ENCODE data around the gene SLC9A3.

Gene SLC9A3

GRCh38 chr5:568809-569208 is 44.6 kb upstream of the SLC9A3 start:
- Histone ChIP-seq H3K9ac (ENCODE audit: low read length) (no peak overlapping the region), H3K79me2 (ENCODE audit: insufficient read depth, low read length) (no peaks in the 10 kb centered on the region), H3K27ac (ENCODE audit: low read depth, low read length, poor library complexity, severe bottlenecking) (no peak overlapping the region), H3K27me3 (ENCODE audit: insufficient read depth, low read length) (no peaks in the 10 kb centered on the region; the same call in 1 of the 2 replicates), H3K36me3 (ENCODE audit: insufficient read depth, low read length) (no peaks in the 10 kb centered on the region), H4K20me1 (ENCODE audit: insufficient read depth, low read length) (no peaks in the 10 kb centered on the region), H2AFZ (ENCODE audit: low read length) (no peak overlapping the region), H3K4me2 (ENCODE audit: low read length) (no peak overlapping the region), H3K4me3 (ENCODE audit: low read depth, low read length, poor library complexity, severe bottlenecking) (no peak overlapping the region), H3F3A (ENCODE audit: insufficient read depth, low read length) (no peaks in the 10 kb centered on the region), H3K9me3 (ENCODE audit: low read length) (no peaks in the 10 kb centered on the region), H3K4me1 (ENCODE audit: insufficient read depth, low read length, severe bottlenecking) (no peaks in the 10 kb centered on the region), H3K9me2 (ENCODE audit: low read depth, low read length) (no peaks in the 10 kb centered on the region)
- TF ChIP-seq EZH2 (IDR thresholded peaks at IDR 0.05; ENCODE audit: borderline replicate concordance, low read length) (no peak), CTCF (IDR thresholded peaks at IDR 0.05; ENCODE audit: low read length) (no peak)

- H3K27me3 ChIP-seq (ENCODE audit: insufficient read depth, low read length): no peaks in the 10 kb centered on the region; the same call in 1 of the 2 replicates
- no peaks in the 10 kb centered on the region for H3K79me2 ChIP-seq (ENCODE audit: insufficient read depth, low read length)
- H3K36me3 ChIP-seq (ENCODE audit: insufficient read depth, low read length): no peaks in the 10 kb centered on the region
- no peaks in the 10 kb centered on the region for H3K9me2 ChIP-seq (ENCODE audit: low read depth, low read length)
- TF ChIP-seq EZH2 (IDR thresholded peaks at IDR 0.05; ENCODE audit: borderline replicate concordance, low read length) (no peak), CTCF (IDR thresholded peaks at IDR 0.05; ENCODE audit: low read length) (no peak)
- no peak overlapping the region for H3K4me2 ChIP-seq (ENCODE audit: low read length)
- no peaks in the 10 kb centered on the region for H3K9me3 ChIP-seq (ENCODE audit: low read length)
- H4K20me1 ChIP-seq (ENCODE audit: insufficient read depth, low read length): no peaks in the 10 kb centered on the region
- H3K4me3 ChIP-seq (ENCODE audit: low read depth, low read length, poor library complexity, severe bottlenecking): no peak overlapping the region
- H3F3A ChIP-seq (ENCODE audit: insufficient read depth, low read length): no peaks in the 10 kb centered on the region
- no peak overlapping the region for H3K9ac ChIP-seq (ENCODE audit: low read length)
- H3K27ac ChIP-seq (ENCODE audit: low read depth, low read length, poor library complexity, severe bottlenecking): no peak overlapping the region
- no peaks in the 10 kb centered on the region for H3K4me1 ChIP-seq (ENCODE audit: insufficient read depth, low read length, severe bottlenecking)
- no peak overlapping the region for H2AFZ ChIP-seq (ENCODE audit: low read length)
Observed at GRCh38 chr5:568061-568781, 44.0 kb upstream of the SLC9A3 start.

GRCh38 chr5:567664-568060 is 43.4 kb upstream of the SLC9A3 start:
- Histone ChIP-seq H3F3A (ENCODE audit: insufficient read depth, low read length) (no peaks in the 10 kb centered on the region), H3K4me2 (ENCODE audit: low read length) (no peak overlapping the region), H3K27me3 (ENCODE audit: insufficient read depth, low read length) (no peaks in the 10 kb centered on the region; the same call in 1 of the 2 replicates), H3K36me3 (ENCODE audit: insufficient read depth, low read length) (no peaks in the 10 kb centered on the region), H3K9me3 (ENCODE audit: low read length) (no peaks in the 10 kb centered on the region), H3K9me2 (ENCODE audit: low read depth, low read length) (no peaks in the 10 kb centered on the region), H3K79me2 (ENCODE audit: insufficient read depth, low read length) (no peaks in the 10 kb centered on the region), H2AFZ (ENCODE audit: low read length) (no peak overlapping the region), H3K4me3 (ENCODE audit: low read depth, low read length, poor library complexity, severe bottlenecking) (no peak overlapping the region), H4K20me1 (ENCODE audit: insufficient read depth, low read length) (no peaks in the 10 kb centered on the region), H3K9ac (ENCODE audit: low read length) (no peak overlapping the region), H3K27ac (ENCODE audit: low read depth, low read length, poor library complexity, severe bottlenecking) (no peak overlapping the region), H3K4me1 (ENCODE audit: insufficient read depth, low read length, severe bottlenecking) (no peaks in the 10 kb centered on the region)
- no peak for TF ChIP-seq EZH2 (IDR thresholded peaks at IDR 0.05; ENCODE audit: borderline replicate concordance, low read length)
- TF ChIP-seq CTCF (IDR thresholded peaks at IDR 0.05; ENCODE audit: low read length): no peak
